Hematopoietic multipotent progenitor cell treated with erythropoietin and hydrocortisone succinate and interleukin-3 and kit ligand, for 4 days (in vitro differentiated cells): Measurements from ENCODE around the gene CACNA1H.

ENCODE experiments used
- DNase-seq: peaks from one replicate; pipeline ENCODE4 v3.0.0-alpha.2; 2015

The CACNA1H gene

GRCh38 chr16:1159325-1159972 lies 6.5 kb downstream of the CACNA1H start:
- DNase-seq = no peak

- DNase-seq = no peak
These were observed 7.3 kb downstream of the CACNA1H start for GRCh38 chr16:1159973-1160772.

- no peak for DNase-seq
These were observed 8.0 kb downstream of the CACNA1H start for GRCh38 chr16:1160773-1161348.

- DNase-seq = no peak
These were observed 10.0 kb downstream of the CACNA1H start for GRCh38 chr16:1162701-1163566.

GRCh38 chr16:1163567-1164055 lies 10.7 kb downstream of the CACNA1H start:
- peak; percentile 27 for DNase-seq

GRCh38 chr16:1164382-1164781 lies 11.5 kb downstream of the CACNA1H start:
- no peak for DNase-seq

GRCh38 chr16:1164975-1165374 lies 12.1 kb downstream of the CACNA1H start:
- DNase-seq = no peak

GRCh38 chr16:1165511-1165910 lies 12.6 kb downstream of the CACNA1H start:
- DNase-seq = no peak

- peak; percentile 21 for DNase-seq
These were observed 14.6 kb downstream of the CACNA1H start for GRCh38 chr16:1167276-1168107.

- no peak for DNase-seq
These were observed 15.9 kb downstream of the CACNA1H start for GRCh38 chr16:1168837-1169236.

GRCh38 chr16:1169285-1170075 lies 16.6 kb downstream of the CACNA1H start:
- DNase-seq = no peak

GRCh38 chr16:1170076-1170418 lies 17.1 kb downstream of the CACNA1H start:
- no peak for DNase-seq

GRCh38 chr16:1171001-1171400 lies 18.1 kb downstream of the CACNA1H start:
- DNase-seq = no peak

- no peak for DNase-seq
These were observed 19.0 kb downstream of the CACNA1H start for GRCh38 chr16:1171854-1172428.

- DNase-seq = no peak
These were observed 19.7 kb downstream of the CACNA1H start for GRCh38 chr16:1172651-1173050.

GRCh38 chr16:1173788-1174451 lies 21.0 kb downstream of the CACNA1H start:
- no peak for DNase-seq

GRCh38 chr16:1174477-1175357 lies 21.8 kb downstream of the CACNA1H start:
- no peak for DNase-seq

- no peak for DNase-seq
These were observed 22.8 kb downstream of the CACNA1H start for GRCh38 chr16:1175566-1176279.
